Neural progenitor cell (in vitro differentiated cells): ENCODE data around the gene SDHAF2. TPM values are rescaled to one million over a fixed set of nuclear protein-coding genes. Genes with fewer than 3 reads are reported as not detected.
"Not testable (repeated sequence)": the region's sequence is repeated elsewhere in the genome, so short reads cannot be mapped to it uniquely, and the experiment has no call there.

ENCODE experiments used
- DNase-seq: peaks from one replicate; pipeline ENCODE4 v3.0.0-alpha.2; 2016; ENCODE audit warnings: low spot score
- H2AFZ ChIP-seq: fragments of 200-600 bp; sonication (generic); replicated peaks from 2 replicates; pipeline ENCODE4 v1.6.1; 2016; ENCODE audit warnings: antibody characterized with exemption
- H3F3A ChIP-seq: fragments of 200-600 bp; sonication (generic); 2 replicates; pipeline ENCODE4 v1.6.1; 2016; ENCODE audit warnings: antibody characterized with exemption, low read depth
- H3K27ac ChIP-seq: fragments of 200-600 bp; sonication (generic); 2 replicates; pipeline ENCODE4 v1.5.1; 2016; ENCODE audit warnings: mild to moderate bottlenecking
- H3K27me3 ChIP-seq: fragments of 200-600 bp; sonication (generic); 2 replicates; pipeline ENCODE4 v1.6.1; 2016; ENCODE audit warnings: mild to moderate bottlenecking, moderate library complexity
- H3K36me3 ChIP-seq: fragments of 200-600 bp; sonication (generic); 2 replicates; pipeline ENCODE4 v1.5.1; 2016
- H3K4me1 ChIP-seq: fragments of 200-600 bp; sonication (generic); 2 replicates; pipeline ENCODE4 v1.6.1; 2016; ENCODE audit warnings: mixed run types
- H3K4me2 ChIP-seq: fragments of 200-600 bp; sonication (generic); 2 replicates; pipeline ENCODE4 v1.6.1; 2016
- H3K4me3 ChIP-seq: fragments of 200-600 bp; sonication (generic); 2 replicates; pipeline ENCODE4 v1.5.1; 2016
- H3K79me2 ChIP-seq: fragments of 200-600 bp; sonication (generic); 2 replicates; pipeline ENCODE4 v1.6.1; 2016; ENCODE audit warnings: low read depth
- H3K9ac ChIP-seq: fragments of 200-600 bp; sonication (generic); 2 replicates; pipeline ENCODE4 v1.6.1; 2016
- H3K9me3 ChIP-seq: fragments of 200-600 bp; sonication (generic); 2 replicates; pipeline ENCODE4 v1.5.1; 2016; ENCODE audit warnings: low read depth
- H4K20me1 ChIP-seq: fragments of 200-600 bp; sonication (generic); 2 replicates; pipeline ENCODE4 v1.6.1; 2016; ENCODE audit warnings: low read depth
- H3K27ac Mint-ChIP-seq: 3 replicates; pipeline ENCODE4 v1.8.0; 2021; ENCODE audit warnings: mixed read lengths
- H3K27me3 Mint-ChIP-seq: 2 replicates; pipeline ENCODE4 v1.8.0; 2022; ENCODE audit warnings: low read depth, mild to moderate bottlenecking, inconsistent platforms, moderate library complexity, mixed read lengths; ENCODE audit not compliant: insufficient read depth
- H3K36me3 Mint-ChIP-seq: 3 replicates; pipeline ENCODE4 v1.8.0; 2021; ENCODE audit warnings: mixed read lengths
- H3K4me1 Mint-ChIP-seq: 3 replicates; pipeline ENCODE4 v1.8.0; 2021; ENCODE audit warnings: mixed read lengths
- H3K4me3 Mint-ChIP-seq: 3 replicates; pipeline ENCODE4 v1.8.0; 2021; ENCODE audit warnings: mild to moderate bottlenecking, moderate library complexity, mixed read lengths
- H3K9me3 Mint-ChIP-seq: 3 replicates; pipeline ENCODE4 v1.8.0; 2020; ENCODE audit warnings: mixed read lengths
- EZH2 ChIP-seq: fragments of 200-600 bp; sonication (generic); IDR thresholded peaks from 2 replicates; pipeline ENCODE4 v1.6.1; 2017; ENCODE audit warnings: antibody characterized with exemption, mild to moderate bottlenecking, moderate library complexity
- EZH2phosphoT487 ChIP-seq: fragments of 200-600 bp; sonication (generic); IDR thresholded peaks from 2 replicates; pipeline ENCODE4 v1.6.1; 2017; ENCODE audit warnings: antibody characterized with exemption
- total RNA-seq: library from RNA; depleted of rRNA; stranded (reverse); fragments of >200 nt; gene quantifications from 2 replicates; pipeline ENCODE4 v1.2.3, GENCODE V29; 2015; ENCODE audit warnings: low replicate concordance
- TF ChIP-seq, protein P1 (sequence below): fragments of 200-600 bp; sonication (generic); IDR thresholded peaks from 2 replicates; pipeline ENCODE4 v1.5.1; 2017; ENCODE audit warnings: antibody characterized with exemption, mild to moderate bottlenecking

SDHAF2 gene
- total RNA-seq, 1 donor from 2014 or later: 27.4 TPM

GRCh38 chr11:61477727-61478148, 47.8 kb downstream of the SDHAF2 start:
- H3K27ac Mint-ChIP-seq: no peak overlapping the region
- Histone ChIP-seq H3F3A (peaks cover 16% of the 10 kb centered on the region), H3K4me3 (no peak overlapping the region), H3K27ac (no peak overlapping the region), H2AFZ (no peak overlapping the region), H3K9me3 (no peaks in the 10 kb centered on the region), H3K4me1 (peaks cover 32% of the 10 kb centered on the region), H3K36me3 (no peaks in the 10 kb centered on the region), H3K79me2 (no peaks in the 10 kb centered on the region), H4K20me1 (peaks cover 37% of the 10 kb centered on the region), H3K4me2 (no peak overlapping the region), H3K27me3 (peaks cover 7% of the 10 kb centered on the region), H3K9ac (no peak overlapping the region)
- TF ChIP-seq, protein P1, sequence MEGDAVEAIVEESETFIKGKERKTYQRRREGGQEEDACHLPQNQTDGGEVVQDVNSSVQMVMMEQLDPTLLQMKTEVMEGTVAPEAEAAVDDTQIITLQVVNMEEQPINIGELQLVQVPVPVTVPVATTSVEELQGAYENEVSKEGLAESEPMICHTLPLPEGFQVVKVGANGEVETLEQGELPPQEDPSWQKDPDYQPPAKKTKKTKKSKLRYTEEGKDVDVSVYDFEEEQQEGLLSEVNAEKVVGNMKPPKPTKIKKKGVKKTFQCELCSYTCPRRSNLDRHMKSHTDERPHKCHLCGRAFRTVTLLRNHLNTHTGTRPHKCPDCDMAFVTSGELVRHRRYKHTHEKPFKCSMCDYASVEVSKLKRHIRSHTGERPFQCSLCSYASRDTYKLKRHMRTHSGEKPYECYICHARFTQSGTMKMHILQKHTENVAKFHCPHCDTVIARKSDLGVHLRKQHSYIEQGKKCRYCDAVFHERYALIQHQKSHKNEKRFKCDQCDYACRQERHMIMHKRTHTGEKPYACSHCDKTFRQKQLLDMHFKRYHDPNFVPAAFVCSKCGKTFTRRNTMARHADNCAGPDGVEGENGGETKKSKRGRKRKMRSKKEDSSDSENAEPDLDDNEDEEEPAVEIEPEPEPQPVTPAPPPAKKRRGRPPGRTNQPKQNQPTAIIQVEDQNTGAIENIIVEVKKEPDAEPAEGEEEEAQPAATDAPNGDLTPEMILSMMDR: peak; percentile 92
- TF ChIP-seq EZH2 (no peak), EZH2phosphoT487 (no peak)
- H3K4me1 Mint-ChIP-seq: peaks cover 43% of the 10 kb centered on the region
- no peaks in the 10 kb centered on the region for H3K9me3 Mint-ChIP-seq
- peaks cover 11% of the 10 kb centered on the region for H3K27me3 Mint-ChIP-seq
- H3K4me3 Mint-ChIP-seq: no peak overlapping the region
- H3K36me3 Mint-ChIP-seq: peaks cover 5% of the 10 kb centered on the region
- peak; percentile 79 for DNase-seq

DNA sequence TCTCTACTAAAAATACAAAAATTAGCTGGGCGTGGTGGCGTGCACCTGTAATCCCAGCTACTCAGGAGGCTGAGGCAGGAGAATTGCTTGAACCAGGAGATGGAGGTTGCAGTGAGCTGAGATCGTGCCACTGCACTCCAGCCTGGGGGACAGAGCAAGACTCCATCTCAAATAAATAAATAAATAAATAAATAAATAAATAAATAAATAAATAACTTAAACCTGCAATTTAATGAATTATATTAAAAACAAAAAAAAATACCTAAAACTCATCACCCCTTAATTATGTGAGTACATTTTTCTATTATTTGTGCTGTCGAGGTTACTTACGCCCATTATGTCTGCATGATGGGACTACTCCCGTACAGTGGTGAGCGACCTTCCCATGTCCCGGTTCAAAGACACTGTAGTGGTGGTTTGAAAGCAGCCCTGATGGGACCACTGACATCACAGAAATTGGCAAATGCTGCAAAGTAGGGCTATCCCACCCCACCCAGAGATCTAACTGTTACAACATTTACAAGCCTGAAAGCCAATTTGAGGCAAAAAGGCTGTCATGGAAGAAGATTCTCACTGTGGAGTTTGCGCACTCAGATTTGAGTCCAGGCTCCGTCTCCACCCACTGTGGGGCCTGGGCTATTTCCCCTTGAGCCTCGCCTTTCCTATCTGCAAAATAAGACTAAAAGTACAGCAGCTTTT, 49.6 kb downstream of the SDHAF2 start:
- Mint-ChIP-seq H3K27me3 (peaks cover 13% of the 10 kb centered on the region), H3K27ac (peak overlapping the region; percentile 31), H3K4me3 (peak overlapping the region; percentile 55), H3K4me1 (peaks cover 55% of the 10 kb centered on the region)
- H3K9me3 ChIP-seq, H3K4me2 ChIP-seq, H3K27ac ChIP-seq, H3K9me3 Mint-ChIP-seq, H3K9ac ChIP-seq, DNase-seq, H3K27me3 ChIP-seq, H3K79me2 ChIP-seq, H3K4me3 ChIP-seq, H2AFZ ChIP-seq, H3K36me3 Mint-ChIP-seq, H3K36me3 ChIP-seq: not testable (repeated sequence)
- peaks cover 29% of the 10 kb centered on the region for H3K4me1 ChIP-seq
- peaks cover 28% of the 10 kb centered on the region for H4K20me1 ChIP-seq
- H3F3A ChIP-seq: peaks cover 15% of the 10 kb centered on the region

DNA sequence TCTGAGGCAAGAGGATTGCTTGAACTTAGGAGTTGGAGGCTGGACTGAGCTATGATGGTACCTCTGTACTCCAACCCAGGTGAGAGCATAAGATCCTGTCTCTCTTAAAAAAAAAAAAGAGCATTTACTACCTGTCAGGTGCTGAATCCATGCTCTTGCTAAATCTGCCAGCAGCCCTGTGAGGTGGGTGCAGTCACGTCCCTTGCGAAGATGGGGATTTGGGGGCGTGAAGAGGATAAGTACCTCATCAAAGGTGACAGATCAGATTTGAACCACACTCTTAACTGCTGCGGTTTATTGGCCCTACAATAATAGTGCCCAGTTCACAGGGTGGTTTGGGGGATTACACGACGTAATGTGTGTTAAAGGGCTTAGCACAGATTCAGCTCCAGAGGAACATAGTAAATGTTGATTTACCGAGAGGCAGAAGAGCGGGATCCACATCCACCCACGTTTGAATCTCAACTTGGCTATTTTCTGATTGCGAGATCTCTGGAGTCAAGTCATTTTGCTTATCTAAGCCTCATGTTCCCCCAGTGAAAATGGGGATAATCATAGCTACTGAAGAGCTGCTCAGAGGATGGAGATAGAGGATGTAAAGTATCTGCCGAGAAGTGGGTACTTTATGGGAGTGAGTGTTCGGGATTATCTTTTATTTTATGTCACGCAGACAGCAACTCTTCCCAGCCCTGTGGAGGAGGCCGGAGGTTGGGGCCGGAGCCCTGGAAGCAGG, 50.5 kb downstream of the SDHAF2 start:
- Histone ChIP-seq H3K27ac (no peak overlapping the region), H3K4me1 (peaks cover 29% of the 10 kb centered on the region), H3K27me3 (peaks cover 7% of the 10 kb centered on the region), H3K36me3 (no peaks in the 10 kb centered on the region), H3K9ac (no peak overlapping the region), H3K4me2 (peak overlapping the region; percentile 73), H3K4me3 (no peak overlapping the region), H3F3A (peaks cover 13% of the 10 kb centered on the region), H2AFZ (no peak overlapping the region), H3K79me2 (no peaks in the 10 kb centered on the region), H3K9me3 (no peaks in the 10 kb centered on the region), H4K20me1 (peaks cover 28% of the 10 kb centered on the region)
- peaks cover 60% of the 10 kb centered on the region for H3K4me1 Mint-ChIP-seq
- H3K36me3 Mint-ChIP-seq: no peaks in the 10 kb centered on the region
- TF ChIP-seq EZH2phosphoT487: no peak
- no peak for TF ChIP-seq EZH2
- TF ChIP-seq, protein P1: no peak
- DNase-seq: no peak
- peak overlapping the region; percentile 64 for H3K27ac Mint-ChIP-seq
- H3K27me3 Mint-ChIP-seq: peaks cover 13% of the 10 kb centered on the region
- H3K4me3 Mint-ChIP-seq: peak overlapping the region; percentile 55
- H3K9me3 Mint-ChIP-seq: no peaks in the 10 kb centered on the region

GRCh38 chr11:61480994-61481335, 51.0 kb downstream of the SDHAF2 start:
- H3K79me2 ChIP-seq: no peaks in the 10 kb centered on the region
- no peak overlapping the region for H3K27ac ChIP-seq
- no peak for TF ChIP-seq EZH2
- TF ChIP-seq, protein P1: no peak
- TF ChIP-seq EZH2phosphoT487: no peak
- peak; percentile 97 for DNase-seq
- Mint-ChIP-seq H3K27me3 (peaks cover 13% of the 10 kb centered on the region), H3K4me3 (peak overlapping the region; percentile 62), H3K9me3 (no peaks in the 10 kb centered on the region), H3K27ac (peak overlapping the region; percentile 98), H3K36me3 (no peaks in the 10 kb centered on the region), H3K4me1 (peaks cover 60% of the 10 kb centered on the region)
- H4K20me1 ChIP-seq: peaks cover 28% of the 10 kb centered on the region
- H2AFZ ChIP-seq: no peak overlapping the region
- no peak overlapping the region for H3K4me3 ChIP-seq
- no peak overlapping the region for H3K9ac ChIP-seq
- H3K36me3 ChIP-seq: no peaks in the 10 kb centered on the region
- peaks cover 29% of the 10 kb centered on the region for H3K4me1 ChIP-seq
- H3K4me2 ChIP-seq: peak overlapping the region; percentile 73
- peaks cover 11% of the 10 kb centered on the region for H3F3A ChIP-seq
- peaks cover 7% of the 10 kb centered on the region for H3K27me3 ChIP-seq
- no peaks in the 10 kb centered on the region for H3K9me3 ChIP-seq
